OCI-LY1 (cell line): ENCODE measurements around the gene ACACA.

Source experiments
- EZH2 ChIP-seq: fragments of 200-600 bp; sonication (generic), shearing (Covaris generic); IDR thresholded peaks from 2 replicates; pipeline ENCODE4 v1.8.0; 2017; ENCODE audit warnings: borderline replicate concordance, mixed run types, mild to moderate bottlenecking, antibody characterized with exemption, low read length, moderate library complexity, mixed read lengths
- TF ChIP-seq, protein P1 (sequence below): fragments of 200-600 bp; sonication (generic), shearing (Covaris generic); IDR thresholded peaks from 2 replicates; pipeline ENCODE4 v1.5.1; 2017; ENCODE audit warnings: mild to moderate bottlenecking, antibody characterized with exemption, low read length, moderate library complexity, mixed read lengths

DNA sequence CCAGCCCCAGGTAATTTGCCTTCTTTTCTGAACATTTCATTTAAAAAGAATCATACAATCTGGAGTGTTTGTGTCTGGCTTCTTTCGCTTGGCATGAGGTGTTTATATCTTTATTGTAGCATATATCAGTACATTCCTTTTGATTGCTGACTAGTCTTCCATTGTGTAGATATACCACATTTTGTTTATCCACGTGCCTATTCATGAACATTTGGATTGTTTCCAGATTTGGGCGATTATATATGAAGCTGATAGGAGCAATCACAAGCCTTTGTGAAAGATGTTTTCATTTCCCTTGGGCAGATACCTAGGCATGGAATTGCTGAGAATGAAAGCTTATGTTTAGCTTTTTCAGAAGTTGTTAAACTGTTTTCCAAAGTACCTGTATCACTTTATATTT is 337.5 kb downstream of the ACACA start:
- TF ChIP-seq, protein P1, sequence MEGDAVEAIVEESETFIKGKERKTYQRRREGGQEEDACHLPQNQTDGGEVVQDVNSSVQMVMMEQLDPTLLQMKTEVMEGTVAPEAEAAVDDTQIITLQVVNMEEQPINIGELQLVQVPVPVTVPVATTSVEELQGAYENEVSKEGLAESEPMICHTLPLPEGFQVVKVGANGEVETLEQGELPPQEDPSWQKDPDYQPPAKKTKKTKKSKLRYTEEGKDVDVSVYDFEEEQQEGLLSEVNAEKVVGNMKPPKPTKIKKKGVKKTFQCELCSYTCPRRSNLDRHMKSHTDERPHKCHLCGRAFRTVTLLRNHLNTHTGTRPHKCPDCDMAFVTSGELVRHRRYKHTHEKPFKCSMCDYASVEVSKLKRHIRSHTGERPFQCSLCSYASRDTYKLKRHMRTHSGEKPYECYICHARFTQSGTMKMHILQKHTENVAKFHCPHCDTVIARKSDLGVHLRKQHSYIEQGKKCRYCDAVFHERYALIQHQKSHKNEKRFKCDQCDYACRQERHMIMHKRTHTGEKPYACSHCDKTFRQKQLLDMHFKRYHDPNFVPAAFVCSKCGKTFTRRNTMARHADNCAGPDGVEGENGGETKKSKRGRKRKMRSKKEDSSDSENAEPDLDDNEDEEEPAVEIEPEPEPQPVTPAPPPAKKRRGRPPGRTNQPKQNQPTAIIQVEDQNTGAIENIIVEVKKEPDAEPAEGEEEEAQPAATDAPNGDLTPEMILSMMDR: no peak
- TF ChIP-seq EZH2: no peak
